Ramos (cell line): ENCODE data around the gene LAMB1.

Experiments used
- in situ Hi-C: fragments of 300-500 bp; cut with MboI; formaldehyde crosslinking; loops from one replicate; pipeline ENCODE4 v1.14.3; 2022; ENCODE audit warnings: low sequenced_read_pairs; ENCODE audit not compliant: unreplicated experiment

LAMB1 gene

GRCh38 chr7:108000875-108001763 lies 1.8 kb downstream of the LAMB1 start:
- in situ Hi-C loops: no loop called here

DNA sequence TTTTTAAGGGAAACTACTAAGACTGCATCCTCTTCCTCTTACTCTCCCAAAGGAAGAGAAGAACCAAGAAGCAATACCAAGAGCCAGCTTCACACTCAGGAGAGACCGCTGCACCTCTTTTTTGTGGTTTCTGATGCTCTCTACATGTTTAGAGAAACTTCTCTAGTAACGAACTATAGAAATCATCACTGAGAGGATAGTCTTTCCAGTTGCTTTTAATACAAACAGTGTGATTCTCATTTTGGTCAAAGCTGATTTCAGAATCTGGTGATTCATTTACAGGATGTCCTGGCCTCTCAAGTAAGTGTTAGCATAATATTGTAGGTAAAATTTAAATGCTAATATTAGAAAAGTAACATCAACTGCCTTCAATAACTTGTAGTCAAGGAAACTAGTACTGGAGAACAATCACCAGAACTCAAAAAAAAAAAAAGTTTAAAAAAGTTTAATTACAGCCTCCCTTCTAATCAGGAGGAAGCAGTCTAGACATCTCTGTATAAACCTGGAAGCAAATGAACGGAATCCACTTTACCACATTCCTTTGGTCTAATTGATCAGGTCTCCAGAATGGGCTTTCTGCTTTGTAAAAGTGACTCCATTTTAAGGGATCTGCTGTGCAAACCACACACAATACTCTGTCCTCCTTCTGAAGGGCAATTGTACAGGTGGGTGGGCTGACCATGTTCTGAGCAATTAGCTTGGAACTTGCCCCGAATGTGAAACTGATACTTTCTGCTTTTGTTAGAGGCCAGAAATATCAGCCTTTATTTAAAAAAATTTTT lies 3.0 kb downstream of the LAMB1 start:
- in situ Hi-C loops: no loop called here

DNA sequence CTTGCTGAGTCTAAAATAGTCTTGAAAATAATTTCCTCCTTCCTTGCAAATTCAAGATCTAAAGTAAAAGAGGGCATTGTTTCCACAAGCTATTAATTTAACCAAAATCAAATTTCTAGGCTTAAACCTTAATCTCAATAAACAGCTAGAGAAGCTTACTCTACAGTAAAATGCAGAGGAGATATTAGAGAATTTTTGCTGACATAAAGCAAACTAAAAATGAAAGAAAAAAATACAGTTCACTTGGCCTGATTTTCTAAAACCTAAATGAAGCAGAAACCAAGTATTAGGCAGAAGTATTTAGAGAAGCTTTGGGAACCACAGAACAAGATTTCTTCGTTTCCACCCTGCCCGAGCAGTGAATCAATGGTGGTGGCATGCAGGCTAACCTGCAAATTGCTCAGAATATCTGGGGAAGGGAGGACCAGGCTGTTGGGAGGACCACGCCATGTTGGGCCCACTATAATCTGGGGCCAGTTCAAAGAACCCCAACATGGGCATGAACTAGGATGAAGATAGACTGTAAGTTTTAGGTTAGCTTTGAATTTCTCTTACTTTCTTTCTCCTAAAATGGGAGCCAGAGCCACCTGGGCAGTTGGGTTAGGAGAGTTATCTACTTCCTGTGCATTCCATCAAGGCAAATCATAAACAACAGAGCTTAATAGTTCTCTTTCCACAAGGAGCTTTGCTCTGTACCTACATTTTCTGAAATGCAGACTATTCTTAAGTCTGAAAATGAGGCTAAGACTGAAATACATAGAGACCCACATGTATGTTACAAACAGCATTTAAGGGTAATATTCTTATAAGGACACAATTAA lies 4.1 kb downstream of the LAMB1 start:
- in situ Hi-C loops: no loop called here

GRCh38 chr7:107998150-107998549 lies 4.8 kb downstream of the LAMB1 start:
- in situ Hi-C loops: no loop called here

DNA sequence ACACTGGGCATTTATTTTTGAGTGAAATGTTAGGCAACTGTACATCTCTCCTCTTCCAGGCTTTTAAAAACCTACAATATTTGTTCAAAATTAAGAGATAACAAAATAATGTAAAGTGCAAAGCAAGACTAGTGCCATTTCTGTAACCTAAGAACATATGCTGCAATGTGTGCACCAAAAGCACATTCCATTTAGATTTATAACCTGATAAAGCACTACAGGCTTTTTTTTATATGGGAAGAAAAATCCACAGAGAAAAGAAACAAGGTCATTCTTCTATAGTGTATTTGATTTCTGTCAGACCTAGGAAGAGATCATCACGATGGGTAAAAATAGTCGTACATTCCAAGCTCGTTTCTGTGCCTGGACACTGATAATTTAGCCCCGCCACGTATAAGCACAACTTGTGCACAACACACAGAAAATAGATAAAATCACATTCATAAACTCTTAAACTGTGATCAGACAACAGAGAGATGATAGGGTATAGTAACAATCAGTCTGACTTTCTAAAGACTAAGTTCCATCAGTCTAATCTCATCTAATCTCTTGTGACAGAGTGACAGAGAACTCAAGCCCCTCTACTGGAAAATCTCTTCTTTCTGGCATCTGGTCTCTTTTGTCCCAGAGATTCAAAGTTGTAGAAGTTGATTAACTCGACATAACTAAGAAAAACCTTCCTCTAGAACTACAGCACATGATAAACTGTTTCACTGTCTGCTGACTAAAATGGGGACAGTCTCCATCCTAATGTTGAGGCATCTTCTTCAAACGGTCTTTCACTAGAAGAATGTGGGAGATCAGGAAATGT lies 6.7 kb downstream of the LAMB1 start:
- in situ Hi-C loops: no loop called here

DNA sequence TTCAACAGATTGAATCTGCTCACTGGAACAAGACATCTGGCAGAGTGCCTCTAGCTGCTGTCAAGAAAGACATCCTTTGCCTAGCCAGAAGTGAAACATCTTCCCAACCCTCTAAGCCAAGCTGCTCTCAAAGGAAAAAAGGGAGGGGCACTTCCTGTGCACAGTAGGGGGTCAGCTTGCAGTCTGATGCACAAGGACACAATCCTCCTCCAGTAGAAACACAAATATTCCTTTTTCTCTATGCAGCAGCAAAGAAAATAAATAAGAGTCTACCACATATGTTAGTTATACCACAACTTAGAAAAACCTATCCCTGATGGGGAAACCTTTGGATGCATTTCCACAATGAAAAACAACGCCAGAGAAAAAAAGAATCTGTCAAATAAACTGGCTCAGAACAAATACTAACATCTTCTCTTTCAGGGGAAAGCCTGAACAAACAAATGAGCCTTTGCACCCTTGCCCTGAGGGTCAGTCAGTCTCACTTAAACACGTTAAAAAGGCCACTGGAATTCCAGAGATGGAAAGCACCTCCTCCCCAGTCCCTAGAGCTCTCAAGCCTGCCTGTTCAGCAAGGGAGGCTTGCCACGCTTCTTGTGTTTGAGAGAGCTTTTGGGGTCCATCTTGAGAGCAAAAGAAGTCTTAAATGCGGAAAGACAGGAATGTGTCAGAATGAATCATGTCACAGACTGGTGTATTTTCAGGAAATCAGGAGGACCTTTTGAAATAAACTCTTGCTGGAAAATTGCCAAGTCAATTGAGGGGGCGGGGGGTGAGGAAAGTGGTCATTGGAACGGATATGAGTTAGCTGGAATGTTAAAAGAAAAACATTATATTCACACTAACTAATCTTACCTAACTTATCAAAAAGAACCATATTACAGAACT lies 7.5 kb downstream of the LAMB1 start:
- in situ Hi-C loops: no loop called here

DNA sequence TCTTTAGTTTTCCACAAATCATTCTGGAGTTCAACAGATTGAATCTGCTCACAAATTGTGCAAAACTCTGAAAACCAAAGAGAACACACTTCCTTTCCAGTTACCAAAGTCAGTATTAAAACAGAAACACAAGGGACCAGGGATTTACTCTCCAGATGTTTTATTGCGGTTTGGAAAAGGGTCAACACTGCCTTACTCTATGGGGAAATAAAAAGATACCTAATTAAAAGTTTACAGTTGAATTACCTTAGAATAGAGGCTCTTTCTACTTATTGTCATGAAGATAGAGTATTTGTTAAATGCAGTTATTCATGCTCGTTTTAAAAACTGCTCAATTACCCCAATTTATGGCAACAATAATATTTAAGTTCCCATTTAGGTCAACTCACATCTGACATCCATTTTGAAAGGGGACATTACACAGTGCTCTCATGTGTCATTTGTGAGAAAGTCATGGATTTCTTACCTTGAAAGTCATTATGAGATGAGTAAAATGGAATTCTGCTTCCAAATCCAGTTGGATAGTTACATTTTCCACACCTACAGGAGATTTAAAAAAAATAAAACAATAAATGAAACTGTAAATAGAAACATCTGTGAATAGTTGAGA lies 8.4 kb downstream of the LAMB1 start:
- in situ Hi-C loops: no loop called here

DNA sequence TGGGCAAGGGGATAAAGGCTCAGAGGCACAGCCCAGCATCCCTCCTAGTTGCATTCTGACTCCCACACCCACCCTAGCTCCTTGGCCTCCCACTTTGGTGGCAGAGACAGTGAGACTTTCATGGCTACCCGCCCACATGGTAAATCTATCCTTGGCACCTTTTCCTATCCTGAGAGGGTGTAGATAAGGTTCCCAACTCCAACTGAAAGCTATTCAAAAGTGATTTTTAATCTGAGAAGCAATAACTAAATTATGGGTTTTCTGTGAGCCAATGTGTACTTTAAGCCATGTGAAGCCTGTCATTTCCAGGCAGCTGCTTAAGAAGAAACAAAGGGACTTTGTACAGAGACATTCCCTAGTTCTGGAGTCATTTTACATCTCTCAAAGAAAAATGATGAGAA lies 9.1 kb downstream of the LAMB1 start:
- in situ Hi-C loops: no loop called here

GRCh38 chr7:107989618-107990373 lies 13.2 kb downstream of the LAMB1 start:
- in situ Hi-C loops: no loop called here

DNA sequence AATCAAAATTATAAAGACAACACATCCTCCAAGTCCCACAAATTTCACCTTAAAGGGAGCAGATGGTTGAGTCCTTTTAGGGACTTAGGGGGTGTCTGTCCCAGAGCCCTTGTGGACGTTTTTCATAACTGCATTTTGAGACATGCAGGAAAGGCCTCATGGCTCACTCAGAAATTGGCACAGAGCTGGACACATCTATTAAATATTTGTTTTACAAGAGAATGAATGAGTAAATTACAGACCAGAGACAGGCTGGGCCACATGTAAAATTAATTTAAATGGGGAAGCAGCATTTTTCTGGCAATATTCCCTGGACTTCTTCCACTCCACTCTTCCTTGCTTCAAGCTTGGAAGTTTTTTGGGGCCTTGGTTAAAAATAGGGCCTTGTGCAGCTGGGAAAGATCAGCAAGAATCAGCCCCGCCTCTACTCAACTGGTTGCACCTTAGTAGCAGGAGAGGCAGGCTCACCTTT lies 20.0 kb downstream of the LAMB1 start:
- in situ Hi-C loops: no loop called here

DNA sequence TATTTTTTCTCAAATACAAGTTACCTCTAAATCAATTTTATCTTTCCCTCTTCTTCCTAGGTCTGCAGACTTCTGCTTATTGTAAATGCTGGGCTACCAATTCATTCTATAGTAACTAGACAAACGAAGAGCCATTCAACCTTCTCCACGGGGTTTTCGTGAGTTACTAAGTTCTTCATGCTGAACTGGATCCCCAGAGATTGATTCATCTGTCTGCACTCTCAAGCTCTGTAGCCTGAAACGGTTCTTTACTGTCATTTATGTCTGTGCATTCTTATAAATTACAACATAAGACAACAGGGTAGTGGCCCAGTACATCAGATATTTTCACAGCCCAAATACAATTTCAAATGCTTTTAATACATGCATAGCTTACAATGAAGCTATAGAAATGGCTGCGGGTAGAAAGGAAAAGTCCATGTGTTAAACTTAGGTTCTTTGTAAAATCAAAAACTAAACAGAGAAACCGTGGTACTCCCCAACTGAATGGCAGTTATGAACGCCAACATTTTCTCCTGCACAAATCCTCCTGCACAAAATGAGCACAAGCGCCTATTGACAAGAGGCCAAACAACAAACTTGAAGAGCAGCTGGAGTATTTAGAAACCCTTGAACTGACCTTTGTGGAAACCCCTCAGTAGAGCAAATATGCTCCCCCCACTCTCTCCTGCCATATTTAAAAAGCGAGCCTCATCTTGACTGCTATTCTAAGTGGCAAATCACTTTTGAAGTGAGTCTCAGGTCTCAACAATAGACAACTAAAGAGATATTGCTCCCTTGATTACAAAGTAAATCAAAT lies 20.7 kb downstream of the LAMB1 start:
- in situ Hi-C loops: no loop called here

- in situ Hi-C loops: no loop called here
These were observed 21.5 kb downstream of the LAMB1 start for GRCh38 chr7:107981466-107981865.

DNA sequence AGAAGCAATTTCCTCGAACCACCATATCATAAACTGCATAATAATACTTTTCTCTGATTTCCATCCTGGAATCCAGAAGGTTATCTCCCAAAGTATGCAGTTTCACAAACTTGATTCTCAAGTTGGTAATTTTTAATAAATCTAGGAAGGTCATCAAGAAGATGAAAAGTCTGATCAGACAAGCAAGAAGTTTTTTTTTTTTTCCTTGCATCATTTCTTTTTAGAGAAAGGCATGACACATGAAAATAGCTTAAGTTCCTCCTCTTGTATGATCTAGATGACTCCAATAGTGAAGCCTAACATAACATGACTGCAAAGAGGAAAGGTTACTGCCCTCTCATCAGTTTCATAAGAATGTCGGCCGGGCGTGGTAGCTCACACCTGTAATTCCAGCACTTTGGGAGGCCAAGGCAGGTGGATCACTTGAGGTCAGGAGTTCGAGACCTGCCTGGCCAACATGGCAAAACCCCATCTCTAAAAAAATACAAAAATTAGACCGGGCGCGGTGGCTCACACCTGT lies 22.2 kb downstream of the LAMB1 start:
- in situ Hi-C loops: no loop called here

GRCh38 chr7:107980171-107980570 lies 22.8 kb downstream of the LAMB1 start:
- in situ Hi-C loops: no loop called here

DNA sequence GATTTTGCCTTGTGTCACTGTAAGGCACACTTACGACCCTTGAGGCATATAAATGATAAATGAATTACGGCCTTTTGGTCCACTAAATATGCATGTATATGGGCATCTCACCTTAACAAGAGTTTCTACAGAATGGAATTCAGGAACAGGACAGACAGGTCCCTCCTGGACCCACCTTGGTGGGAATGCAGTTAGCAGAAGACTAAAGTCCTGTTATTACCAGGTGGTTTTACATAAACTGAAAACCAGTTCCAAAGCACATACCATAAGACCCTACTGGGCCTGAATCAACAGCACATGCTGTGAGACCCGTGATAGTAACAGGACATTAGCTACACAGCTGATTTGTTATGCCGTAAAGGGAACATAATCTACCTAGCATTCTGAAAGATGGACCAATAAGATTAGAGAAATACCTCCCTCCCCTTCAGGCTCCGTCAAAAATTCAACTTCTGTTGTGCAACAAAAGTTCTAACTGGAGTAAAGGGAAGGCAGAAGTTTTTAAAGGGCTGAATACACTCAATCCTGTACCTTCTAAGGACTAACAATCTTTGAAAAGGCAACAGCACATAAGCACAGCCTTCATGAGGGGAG lies 24.0 kb downstream of the LAMB1 start:
- in situ Hi-C loops: no loop called here

- in situ Hi-C loops: no loop called here
These were observed 25.9 kb downstream of the LAMB1 start for GRCh38 chr7:107977048-107977447.
